ENCODE data around the gene KSR1. TPM values are rescaled to one million over a fixed set of nuclear protein-coding genes. Genes with fewer than 3 reads are reported as not detected.
"Not testable (repeated sequence)": the region's sequence is repeated elsewhere in the genome, so short reads cannot be mapped to it uniquely, and the experiment has no call there.

KSR1 gene
- total RNA-seq, 1 experiment from 2014 or later, result 11.7 TPM

- no peak for DNase-seq (ENCODE audit: extremely low read depth, low read depth)
Observed at GRCh38 chr17:27425991-27426390, 30.3 kb upstream of the KSR1 start.

DNA sequence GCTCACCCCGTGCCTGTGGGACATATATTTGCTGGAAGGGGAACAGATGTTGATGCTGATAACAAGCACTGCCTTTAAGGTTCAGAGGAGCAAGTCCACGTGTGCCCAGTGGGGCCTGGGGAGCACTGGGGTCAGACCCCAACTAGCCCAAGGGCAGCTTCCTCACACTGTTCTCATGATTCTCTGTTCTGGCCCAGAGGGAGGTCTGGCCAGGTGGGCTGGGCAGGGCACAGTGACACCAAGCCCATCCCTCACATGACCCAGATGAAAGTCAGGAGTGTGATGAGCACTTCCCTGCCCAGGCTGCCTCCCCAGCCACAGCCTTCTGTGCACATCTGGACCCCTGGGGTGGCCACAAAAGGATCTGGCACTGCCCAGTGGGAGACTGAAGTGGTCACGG lies 29.8 kb upstream of the KSR1 start:
- DNase-seq (ENCODE audit: extremely low read depth, low read depth), result not testable (repeated sequence)

GRCh38 chr17:27427166-27427862 lies 28.9 kb upstream of the KSR1 start:
- not testable (repeated sequence) for DNase-seq (ENCODE audit: extremely low read depth, low read depth)

DNA sequence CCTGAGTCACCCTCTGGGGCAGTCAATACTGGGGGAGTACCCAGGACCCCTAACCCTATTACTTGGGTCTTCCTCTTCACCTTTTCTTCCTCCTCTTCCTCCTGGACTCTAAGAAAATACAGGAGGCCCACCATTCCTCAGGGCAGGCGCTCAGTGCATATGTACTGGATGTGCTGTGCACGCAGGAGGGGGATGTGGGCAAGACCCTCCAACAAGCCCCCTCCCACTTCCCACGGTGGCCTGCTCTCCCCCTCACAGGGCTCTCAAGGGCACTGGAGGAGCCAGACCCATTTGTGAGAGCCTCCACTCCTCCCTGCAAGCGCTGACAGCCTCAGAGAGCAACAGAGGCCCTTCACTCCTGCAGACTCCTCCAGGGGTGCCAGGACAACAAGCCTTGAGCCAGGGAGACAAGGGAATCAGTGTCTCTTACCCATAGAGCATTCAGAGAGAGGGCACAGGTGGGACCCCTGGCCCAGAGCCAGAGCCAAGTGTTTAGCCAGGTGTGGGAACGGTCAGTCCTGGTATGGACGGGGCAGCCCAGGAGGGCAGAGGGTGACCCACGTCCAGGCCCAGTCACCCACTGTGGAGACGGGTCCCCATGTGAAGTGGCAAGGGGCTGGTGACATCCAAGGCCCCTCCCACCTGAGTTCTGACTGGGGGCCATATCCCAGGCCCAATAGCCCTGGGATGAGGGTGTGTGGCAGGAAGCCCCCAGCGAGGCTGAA lies 27.3 kb upstream of the KSR1 start:
- DNase-seq (ENCODE audit: extremely low read depth, low read depth), result no peak

GRCh38 chr17:27429666-27430382 lies 26.4 kb upstream of the KSR1 start:
- DNase-seq (ENCODE audit: extremely low read depth, low read depth), result no peak

DNA sequence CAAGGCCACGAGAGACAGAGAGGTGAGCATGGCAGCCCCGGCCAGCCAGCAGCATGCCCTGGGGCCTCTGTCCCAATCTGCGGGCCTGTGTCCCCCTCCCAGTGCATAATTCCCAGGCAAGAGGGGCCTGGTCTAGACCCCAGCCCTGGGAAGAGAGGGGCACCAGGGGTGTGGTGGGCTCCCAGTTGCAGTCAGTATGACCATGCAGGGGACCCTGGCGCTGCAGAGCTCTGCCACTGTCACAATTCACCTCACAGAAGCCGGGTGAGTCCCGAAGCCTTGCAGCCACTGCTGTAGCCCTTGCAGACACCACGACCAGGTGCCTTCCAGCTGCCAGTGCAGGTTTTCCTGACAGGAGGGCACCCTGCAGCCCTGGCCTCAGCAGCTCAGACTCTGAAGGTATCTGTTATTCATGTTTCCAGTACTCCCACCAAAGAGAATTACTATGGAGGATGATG lies 25.8 kb upstream of the KSR1 start:
- DNase-seq (ENCODE audit: extremely low read depth, low read depth), result no peak

DNA sequence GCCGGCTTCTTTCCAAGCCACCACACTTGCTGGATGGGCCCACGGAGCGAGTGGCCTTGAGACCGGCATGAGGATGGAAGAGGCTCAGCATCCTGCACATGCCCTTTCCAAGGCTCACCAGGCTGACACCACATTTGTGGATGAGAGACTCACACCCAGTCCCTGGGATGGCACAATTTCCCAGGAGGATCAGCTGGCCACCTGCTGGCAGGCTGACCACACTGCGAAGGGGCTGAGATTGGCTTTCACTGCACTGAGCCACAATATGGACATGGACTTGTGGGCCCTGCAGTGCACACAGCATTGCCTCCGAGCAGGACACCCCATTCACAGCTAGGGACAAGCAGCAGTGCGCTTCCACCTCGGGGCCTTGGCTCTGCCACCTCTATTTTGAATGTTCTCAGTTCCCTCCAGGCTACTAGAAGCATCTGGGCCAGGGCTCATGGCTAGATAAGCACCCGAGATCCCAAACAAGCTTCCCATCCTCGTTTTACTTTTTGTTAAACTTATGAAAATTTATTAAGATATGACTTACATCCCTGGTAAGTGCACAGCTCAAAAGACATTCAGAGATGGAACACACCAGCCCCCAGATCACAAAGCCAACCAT lies 25.3 kb upstream of the KSR1 start:
- peak; percentile 49 for DNase-seq (ENCODE audit: extremely low read depth, low read depth)

- no peak for DNase-seq (ENCODE audit: extremely low read depth, low read depth)
Observed at GRCh38 chr17:27433521-27433920, 22.7 kb upstream of the KSR1 start.

DNA sequence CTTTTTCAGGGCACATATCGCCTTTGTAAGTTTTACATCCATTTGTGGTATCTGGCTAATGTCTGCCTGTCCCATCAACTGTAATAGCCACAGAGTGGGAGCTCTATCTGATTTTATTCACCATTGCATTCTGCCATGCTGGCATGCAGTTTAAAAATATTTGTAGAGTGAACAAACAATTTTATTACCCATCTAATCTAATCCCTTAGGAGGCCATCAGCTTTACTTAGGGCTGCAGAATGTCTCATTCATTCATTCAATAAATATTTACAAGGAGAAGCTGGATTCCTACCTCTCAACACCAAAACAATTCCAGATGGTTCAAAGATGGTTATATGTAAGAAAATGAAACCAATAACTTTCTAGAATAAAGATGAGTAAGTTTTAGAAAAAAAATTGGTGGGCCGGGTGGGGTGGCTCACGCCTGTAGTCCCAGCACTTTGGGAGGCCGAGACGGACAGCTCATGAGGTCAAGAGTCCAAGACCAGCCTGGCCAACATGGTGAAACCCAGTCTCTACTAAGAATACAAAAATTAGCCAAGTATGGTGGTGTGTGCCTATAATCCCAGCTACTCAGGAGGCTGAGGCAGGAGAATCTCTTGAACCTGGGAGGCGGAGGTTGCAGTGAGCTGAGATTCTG lies 20.7 kb upstream of the KSR1 start:
- DNase-seq (ENCODE audit: extremely low read depth, low read depth), result not testable (repeated sequence)

- no peak for DNase-seq (ENCODE audit: extremely low read depth, low read depth)
Observed at GRCh38 chr17:27438348-27438998, 17.8 kb upstream of the KSR1 start.

DNA sequence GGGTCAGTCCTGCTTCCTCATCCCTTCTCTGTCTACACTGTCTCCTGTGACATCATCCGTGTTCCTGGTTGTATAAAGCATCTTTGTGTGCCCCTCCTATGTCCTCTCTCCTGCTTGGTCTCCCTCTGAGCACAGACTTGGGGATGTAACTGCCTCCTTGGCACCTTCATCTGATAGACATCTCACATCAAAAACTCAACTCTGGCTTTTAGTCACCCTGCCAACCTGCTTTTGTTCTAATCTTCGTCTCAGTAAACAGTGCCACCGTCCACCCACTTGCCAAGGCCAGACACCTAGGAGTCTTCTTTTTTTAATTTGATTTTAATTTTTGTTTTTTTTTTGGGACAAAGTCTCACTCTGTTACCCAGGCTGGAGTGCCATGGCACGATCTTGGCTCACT lies 16.9 kb upstream of the KSR1 start:
- no peak for DNase-seq (ENCODE audit: extremely low read depth, low read depth)

DNA sequence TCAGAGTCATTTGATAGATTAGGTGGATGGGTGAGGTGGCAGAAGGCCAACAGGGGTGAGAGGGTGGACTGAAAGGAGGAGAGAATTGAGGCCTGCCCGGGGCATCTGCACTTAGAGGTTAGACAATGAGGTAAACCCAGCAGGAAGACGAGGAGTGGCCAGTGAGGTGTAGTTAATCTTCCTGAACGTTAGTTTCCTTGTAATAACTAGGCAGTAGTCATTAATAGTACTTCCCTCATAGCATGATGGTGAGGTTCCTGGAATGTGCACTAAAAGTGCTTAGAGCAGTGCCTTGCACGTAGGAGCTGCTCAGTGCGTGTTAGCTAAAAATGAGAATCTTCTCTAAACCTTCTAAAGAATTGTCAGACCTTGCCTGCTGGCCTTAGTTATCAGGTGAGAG lies 13.5 kb upstream of the KSR1 start:
- no peak for DNase-seq (ENCODE audit: extremely low read depth, low read depth)

GRCh38 chr17:27443491-27443890 lies 12.8 kb upstream of the KSR1 start:
- no peak for DNase-seq (ENCODE audit: extremely low read depth, low read depth)

- DNase-seq (ENCODE audit: extremely low read depth, low read depth), result no peak
Observed at GRCh38 chr17:27445971-27446370, 10.3 kb upstream of the KSR1 start.

DNA sequence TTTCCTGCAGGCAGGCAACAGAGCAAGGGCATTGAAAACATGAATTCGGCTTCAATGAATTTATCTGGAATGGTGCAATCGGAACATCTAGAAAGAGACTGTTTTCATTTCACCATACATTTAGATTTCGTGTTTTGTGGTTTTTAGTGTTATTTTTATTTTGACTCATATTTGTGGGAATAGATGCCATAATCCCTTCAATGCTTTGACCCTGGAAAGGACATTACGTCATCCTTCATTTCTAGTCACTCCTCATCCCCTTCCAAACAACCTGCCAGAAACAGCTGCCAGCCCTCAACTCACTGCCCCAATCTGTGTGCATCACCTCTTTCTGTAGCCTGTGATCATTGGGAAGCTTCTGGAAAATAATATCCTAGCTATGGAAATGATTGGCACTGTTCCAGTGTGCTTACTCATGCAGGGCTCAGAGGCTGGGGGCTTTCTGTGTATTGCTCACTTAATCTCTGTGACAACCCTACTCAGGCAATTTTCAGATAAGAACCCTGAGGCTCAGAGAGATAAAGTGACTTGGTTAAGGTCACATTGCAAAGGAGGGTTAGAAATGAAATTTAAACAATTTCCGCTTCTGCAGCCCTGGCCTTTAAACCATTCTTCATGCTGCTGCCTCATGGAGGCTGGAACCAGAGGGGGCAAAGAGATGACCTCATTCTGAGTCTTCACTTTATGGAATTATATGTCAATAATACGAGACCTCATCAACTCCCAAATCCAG lies 9.5 kb upstream of the KSR1 start:
- peak; percentile 7 for DNase-seq (ENCODE audit: extremely low read depth, low read depth)

DNA sequence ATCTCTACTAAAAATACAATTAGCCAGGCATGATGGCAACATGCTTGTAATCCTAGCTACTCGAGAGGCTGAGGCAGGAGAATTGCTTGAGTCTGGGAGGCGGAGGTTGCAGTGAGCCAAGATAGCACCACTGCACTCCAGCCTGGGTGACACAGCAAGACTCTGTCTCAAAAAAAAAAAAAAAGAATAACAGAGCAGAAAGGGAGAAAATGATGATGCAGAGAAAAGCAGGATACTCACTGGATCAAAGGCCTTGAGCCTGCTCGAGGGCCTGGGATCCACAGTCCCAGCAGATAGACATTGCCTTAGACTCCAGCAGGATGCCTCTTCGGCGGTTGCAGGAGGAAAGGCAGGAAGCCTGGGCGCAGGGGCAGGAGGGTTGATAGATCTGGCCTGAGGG lies 7.7 kb upstream of the KSR1 start:
- DNase-seq (ENCODE audit: extremely low read depth, low read depth), result not testable (repeated sequence)

DNA sequence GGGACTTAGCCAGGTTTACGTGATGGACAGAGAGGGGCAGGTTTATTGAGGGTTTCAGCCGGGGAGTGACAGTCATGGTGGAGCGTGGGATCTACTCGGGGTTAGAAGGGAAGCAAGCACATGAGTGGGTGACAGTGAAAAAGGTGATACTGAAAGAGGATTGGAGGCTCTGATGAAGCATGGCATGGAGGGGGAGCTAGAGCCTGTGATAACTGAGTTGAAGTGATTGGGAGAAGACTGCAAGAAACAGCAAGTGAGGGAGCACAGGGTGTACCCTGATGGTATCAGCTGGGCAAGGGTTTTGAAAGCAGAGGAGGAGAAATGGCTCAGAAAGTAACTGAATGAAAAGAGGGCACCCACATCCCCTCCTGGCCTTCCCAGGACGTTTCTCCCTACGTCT lies 6.7 kb upstream of the KSR1 start:
- no peak for DNase-seq (ENCODE audit: extremely low read depth, low read depth)

DNA sequence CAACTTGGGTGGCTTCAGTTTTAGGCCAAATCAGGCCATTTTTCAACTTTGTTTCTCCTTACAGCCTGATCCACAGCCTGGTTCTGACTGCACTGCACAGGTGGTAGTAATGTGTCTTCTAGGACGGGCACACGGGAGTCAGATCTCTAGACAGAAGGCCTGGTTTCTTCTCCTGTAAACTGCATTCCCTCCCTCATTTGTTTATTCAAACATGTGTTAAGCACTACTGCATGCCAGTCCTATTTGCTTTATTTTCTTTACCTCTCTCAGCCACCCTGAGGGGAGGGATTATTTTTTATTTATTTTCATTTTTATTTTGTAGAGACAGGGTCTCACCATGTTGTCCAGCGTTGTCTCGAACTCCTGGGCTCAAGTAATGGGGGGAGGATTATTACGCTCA lies 6.3 kb upstream of the KSR1 start:
- no peak for DNase-seq (ENCODE audit: extremely low read depth, low read depth)

DNA sequence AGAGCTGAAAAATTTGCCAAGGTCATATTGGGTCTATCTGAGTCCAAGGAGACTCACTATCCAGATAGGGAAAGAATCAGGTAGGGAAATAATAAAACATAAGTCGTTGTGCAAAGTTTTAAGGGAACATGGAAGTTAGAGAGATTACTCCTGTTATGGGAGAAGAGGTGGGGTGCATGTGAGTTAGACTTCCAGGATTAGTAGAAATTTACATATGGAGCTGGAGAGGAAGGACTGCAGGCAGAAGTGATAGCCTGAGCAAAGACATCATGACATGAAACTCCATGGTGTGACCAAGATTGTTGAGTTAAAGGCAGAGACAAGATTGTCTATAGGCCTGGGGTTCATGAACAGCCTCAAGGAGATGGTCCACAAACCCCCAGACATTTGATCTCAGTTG lies 5.8 kb upstream of the KSR1 start:
- no peak for DNase-seq (ENCODE audit: extremely low read depth, low read depth)

DNA sequence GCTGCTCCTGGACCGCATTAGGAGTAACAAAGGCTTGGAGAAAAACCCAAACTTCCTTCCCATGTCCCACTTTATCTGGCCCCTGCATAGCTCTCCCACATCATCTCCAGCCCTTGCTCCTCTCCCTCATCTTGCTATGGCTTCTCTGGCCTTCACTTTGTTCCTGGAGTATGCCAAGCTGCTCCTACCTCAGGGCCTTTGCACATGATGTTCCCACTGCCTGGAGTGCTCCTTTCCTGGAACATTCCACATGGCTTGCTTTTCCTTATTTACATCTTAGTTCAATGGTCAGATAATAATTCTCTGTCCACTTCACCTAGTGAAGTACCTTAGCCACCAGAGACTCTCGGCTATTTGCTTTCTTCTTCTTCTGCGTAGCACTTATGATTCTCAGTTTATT lies 4.3 kb upstream of the KSR1 start:
- DNase-seq (ENCODE audit: extremely low read depth, low read depth), result no peak
